Hematopoietic multipotent progenitor cell treated with erythropoietin and hydrocortisone succinate and interleukin-3 and kit ligand, for 15 days (in vitro differentiated cells): ENCODE data around the gene NOXA1.

Experiments
- DNase-seq: peaks from one replicate; pipeline ENCODE4 v3.0.0-alpha.2; 2015; ENCODE audit warnings: low spot score

NOXA1 gene

GRCh38 chr9:137387891-137388560, 35.2 kb upstream of the NOXA1 start:
- DNase-seq: no peak

- no peak for DNase-seq
Measured at GRCh38 chr9:137388589-137389427, 34.4 kb upstream of the NOXA1 start.

- DNase-seq: no peak
Measured at GRCh38 chr9:137389428-137389746, 33.8 kb upstream of the NOXA1 start.

GRCh38 chr9:137390553-137391410, 32.4 kb upstream of the NOXA1 start:
- no peak for DNase-seq

- DNase-seq: no peak
Measured at GRCh38 chr9:137391411-137391754, 31.8 kb upstream of the NOXA1 start.

GRCh38 chr9:137392232-137393007, 30.8 kb upstream of the NOXA1 start:
- DNase-seq: no peak

GRCh38 chr9:137393176-137394150, 29.7 kb upstream of the NOXA1 start:
- DNase-seq: no peak

- no peak for DNase-seq
Measured at GRCh38 chr9:137394866-137395665, 28.1 kb upstream of the NOXA1 start.

GRCh38 chr9:137395666-137396010, 27.6 kb upstream of the NOXA1 start:
- DNase-seq: no peak

- no peak for DNase-seq
Measured at GRCh38 chr9:137396227-137396626, 27.0 kb upstream of the NOXA1 start.

- no peak for DNase-seq
Measured at GRCh38 chr9:137396634-137397367, 26.4 kb upstream of the NOXA1 start.

- DNase-seq: no peak
Measured at GRCh38 chr9:137397675-137398423, 25.3 kb upstream of the NOXA1 start.

- DNase-seq: no peak
Measured at GRCh38 chr9:137398561-137399468, 24.4 kb upstream of the NOXA1 start.

- no peak for DNase-seq
Measured at GRCh38 chr9:137402746-137403145, 20.4 kb upstream of the NOXA1 start.

- DNase-seq: no peak
Measured at GRCh38 chr9:137403269-137403668, 19.9 kb upstream of the NOXA1 start.

GRCh38 chr9:137404961-137405567, 18.1 kb upstream of the NOXA1 start:
- DNase-seq: no peak

GRCh38 chr9:137405677-137406081, 17.5 kb upstream of the NOXA1 start:
- no peak for DNase-seq
